Right cardiac atrium (tissue), 5 donors: ENCODE results near the gene IKZF1. TPM values are rescaled to one million over a fixed set of nuclear protein-coding genes. Genes with fewer than 3 reads are reported as not detected.

ENCODE experiments used
- ATAC-seq, 2 donors: fragments of 200-7000 bp; cut with Tn5 transposase; one replicate each; pipeline versions ENCODE4 v1.8.0 to v1.9.1; 2020; ENCODE audit warnings: moderate library complexity in 2 of 2, mild to moderate bottlenecking in 1 of 2
- DNase-seq, 3 donors: peaks; one replicate each; pipeline ENCODE4 v3.0.0-alpha.2; 2020
- H3K27ac ChIP-seq: one replicate; pipeline ENCODE4 v1.5.1; 2013; ENCODE audit warnings: mild to moderate bottlenecking, low read length, control low read depth, moderate library complexity
- H3K27me3 ChIP-seq: one replicate; pipeline ENCODE4 v1.6.1; 2013; ENCODE audit not compliant: control insufficient read depth, insufficient read depth
- H3K4me1 ChIP-seq: one replicate; pipeline ENCODE4 v1.6.1; 2013; ENCODE audit warnings: low read length; ENCODE audit not compliant: control insufficient read depth, insufficient read depth
- H3K4me3 ChIP-seq: one replicate; pipeline ENCODE4 v1.5.1; 2013; ENCODE audit warnings: low read length, control low read depth
- H3K9me3 ChIP-seq: one replicate; pipeline ENCODE4 v1.6.1; 2013; ENCODE audit warnings: low read length; ENCODE audit not compliant: control insufficient read depth
- WGBS: extraction: QIAGEN DNeasy Blood & Tissue Kit; methylation state at CpG from one replicate; pipeline ENCODE4 v1.1.7; 2013; 5-methylcytosine and 5-hydroxymethylcytosine counted together
- intact Hi-C, 4 donors: fragments of 100-400 bp; cut with DNase I; formaldehyde crosslinking; loops; one replicate each; pipeline versions ENCODE4 v1.11.0 to v1.14.0; 2022 to 2023
- polyA plus RNA-seq: library from polyadenylated mRNA; stranded (reverse); fragments of 200-250 nt; gene quantifications from one replicate; pipeline ENCODE4 v1.2.3, GENCODE V29; 2013
- total RNA-seq, 4 donors: library from RNA; stranded (reverse); fragmentation: NEBNext Ultra II Directional; extraction: Animal tissue kit (Norgen Biotek cat#: 25700); gene quantifications; one replicate each; pipeline ENCODE4 v1.2.1, GENCODE V29; 2021
- donor health status: healthy with polysubstance abuse.
- donor health status: DM: no; HTN: yes; CAD: no.
- donor health status: DM: no; HTN: no; CAD: no.
- donor health status: DM: no; HTN: yes; CAD: no; lungs with severe emphysema.
- donor health status: DM: yes; HTN: yes; CAD: no.

Gene IKZF1
- total and polyA plus RNA-seq, 5 donors, result 0.54 to 6.8 (median 4.2) TPM

DNA sequence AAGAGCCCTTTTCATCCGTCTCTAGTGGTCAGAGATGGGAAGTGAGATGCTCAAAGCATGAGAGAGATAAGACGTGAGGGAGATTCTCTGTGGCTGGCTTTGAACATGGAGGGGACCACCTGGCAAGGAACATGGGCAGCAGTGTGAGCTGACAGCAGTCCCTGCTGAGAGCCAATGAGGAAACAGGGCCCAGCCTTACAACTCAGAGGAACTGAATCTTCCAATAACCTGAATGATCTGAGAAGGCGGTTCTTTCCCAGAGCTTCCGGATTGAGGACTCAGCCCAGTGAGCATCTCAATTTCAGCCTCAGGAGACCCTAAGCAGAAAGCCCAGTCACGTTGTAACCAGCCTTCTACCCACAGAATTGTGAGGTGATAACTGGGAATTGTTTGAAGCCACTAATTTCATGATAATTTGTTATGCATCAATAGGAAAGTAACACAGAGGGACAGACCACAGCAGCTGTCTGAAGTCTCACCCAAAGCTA lies 33.9 kb upstream of the IKZF1 start:
- Histone ChIP-seq H3K4me3 (no peak overlapping the region), H3K9me3 (no peaks in the 10 kb centered on the region), H3K27ac (no peak overlapping the region), H3K4me1 (no peaks in the 10 kb centered on the region), H3K27me3 (no peaks in the 10 kb centered on the region)
- DNase-seq (no peak), ATAC-seq (no peak)
- WGBS, result 73% methylated on average over 5 of the region's 5 CpGs
- intact Hi-C loops, result no loop called here

DNA sequence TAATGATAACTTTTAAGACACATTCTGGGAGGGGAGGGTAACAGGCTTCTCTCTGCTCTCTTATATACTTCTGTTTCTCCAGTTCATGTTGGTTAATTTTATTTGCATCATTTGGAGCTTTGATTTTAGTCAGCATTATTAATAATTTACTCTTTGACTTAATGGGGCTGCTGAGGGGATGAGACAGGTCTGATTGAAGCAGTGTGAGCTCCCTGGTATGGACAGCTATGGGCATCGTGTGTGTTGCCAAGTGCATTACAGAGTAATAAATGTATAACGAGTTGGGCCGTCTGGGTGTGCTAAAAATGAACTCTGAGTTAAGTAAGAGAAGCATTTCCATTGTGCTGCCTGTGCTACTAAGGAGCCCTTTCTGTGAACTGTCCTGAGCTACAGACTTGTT lies 31.7 kb upstream of the IKZF1 start:
- no peak overlapping the region for H3K27ac ChIP-seq
- H3K27me3 ChIP-seq, result no peaks in the 10 kb centered on the region
- H3K4me1 ChIP-seq, result no peaks in the 10 kb centered on the region
- H3K9me3 ChIP-seq, result no peaks in the 10 kb centered on the region
- H3K4me3 ChIP-seq, result no peak overlapping the region
- WGBS, result 45% methylated on average over 3 of the region's 3 CpGs
- ATAC-seq (no peak), DNase-seq (no peak)
- intact Hi-C loops, result no loop called here

DNA sequence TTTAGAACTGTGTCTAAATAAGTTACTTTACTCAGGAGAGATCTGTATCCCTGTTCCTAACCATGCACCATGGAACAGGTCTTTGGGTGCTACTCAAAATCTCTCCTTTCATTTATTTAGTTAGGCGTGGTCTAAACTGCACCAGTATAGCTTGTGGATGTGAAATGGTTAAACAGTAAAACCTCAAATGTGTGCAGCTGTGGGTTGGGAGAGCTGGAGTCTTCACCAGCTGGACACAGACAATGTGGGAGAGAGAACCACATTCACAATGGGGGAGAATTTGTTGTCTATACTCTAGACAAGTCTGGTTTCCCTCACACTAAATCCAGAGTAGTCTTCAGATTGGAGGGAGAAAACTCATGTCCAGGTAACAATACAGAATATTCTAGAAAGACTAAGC lies 31.2 kb upstream of the IKZF1 start:
- no peak overlapping the region for H3K27ac ChIP-seq
- DNase-seq, result no peak
- WGBS, result 75% methylated on average over 1 of the region's 1 CpG
- no peak for ATAC-seq
- no peaks in the 10 kb centered on the region for H3K9me3 ChIP-seq
- no peaks in the 10 kb centered on the region for H3K27me3 ChIP-seq
- H3K4me1 ChIP-seq, result no peaks in the 10 kb centered on the region
- no peak overlapping the region for H3K4me3 ChIP-seq
- intact Hi-C loops, result no loop called here

DNA sequence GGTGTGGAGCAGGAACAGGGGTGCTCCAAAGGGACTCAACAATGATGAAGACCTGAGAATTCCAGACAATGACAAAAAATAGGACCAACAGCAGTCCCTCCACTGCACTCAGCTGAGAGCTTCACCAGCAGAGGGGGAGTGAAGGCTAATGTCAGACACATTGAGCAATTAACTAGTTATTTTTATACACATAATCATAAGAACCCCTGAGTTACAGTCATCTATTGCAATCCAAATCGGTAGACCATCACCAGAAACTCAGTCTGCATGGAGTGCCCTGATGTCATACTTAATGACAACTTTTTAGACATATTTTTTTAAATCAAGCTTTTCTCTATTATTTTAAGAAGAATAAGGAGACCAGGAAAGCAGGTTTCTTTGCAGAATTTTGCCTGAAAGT lies 30.6 kb upstream of the IKZF1 start:
- Histone ChIP-seq H3K9me3 (no peaks in the 10 kb centered on the region), H3K4me1 (no peaks in the 10 kb centered on the region), H3K27ac (no peak overlapping the region), H3K27me3 (no peaks in the 10 kb centered on the region), H3K4me3 (no peak overlapping the region)
- no peak for DNase-seq
- WGBS, result 69% methylated on average over 1 of the region's 1 CpG
- ATAC-seq, result no peak
- intact Hi-C loops, result no loop called here

DNA sequence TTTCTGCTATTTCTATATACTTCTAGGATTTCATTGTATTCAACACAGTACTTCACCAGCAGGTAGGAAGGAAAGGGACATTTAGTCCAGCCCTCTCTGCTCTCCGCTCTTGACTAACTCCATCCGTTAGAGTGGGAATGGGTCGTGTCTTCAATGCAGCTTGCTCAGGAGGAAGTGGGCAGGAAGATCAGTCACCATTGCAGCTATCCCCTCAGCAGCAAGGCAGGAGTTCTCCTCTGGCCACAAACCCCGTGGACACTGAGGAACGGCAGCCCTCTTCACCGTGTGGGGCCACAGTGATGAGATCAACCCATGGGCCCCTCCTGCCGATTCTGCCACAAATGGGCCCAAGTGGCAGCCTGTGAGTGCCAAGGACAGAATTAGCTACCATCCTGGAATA lies 30.2 kb upstream of the IKZF1 start:
- H3K27me3 ChIP-seq, result no peaks in the 10 kb centered on the region
- H3K4me3 ChIP-seq, result no peak overlapping the region
- DNase-seq (no peak), ATAC-seq (no peak)
- H3K27ac ChIP-seq, result no peak overlapping the region
- intact Hi-C loops, result no loop called here
- WGBS, result 66% methylated on average over 7 of the region's 7 CpGs
- no peaks in the 10 kb centered on the region for H3K9me3 ChIP-seq
- H3K4me1 ChIP-seq, result no peaks in the 10 kb centered on the region

DNA sequence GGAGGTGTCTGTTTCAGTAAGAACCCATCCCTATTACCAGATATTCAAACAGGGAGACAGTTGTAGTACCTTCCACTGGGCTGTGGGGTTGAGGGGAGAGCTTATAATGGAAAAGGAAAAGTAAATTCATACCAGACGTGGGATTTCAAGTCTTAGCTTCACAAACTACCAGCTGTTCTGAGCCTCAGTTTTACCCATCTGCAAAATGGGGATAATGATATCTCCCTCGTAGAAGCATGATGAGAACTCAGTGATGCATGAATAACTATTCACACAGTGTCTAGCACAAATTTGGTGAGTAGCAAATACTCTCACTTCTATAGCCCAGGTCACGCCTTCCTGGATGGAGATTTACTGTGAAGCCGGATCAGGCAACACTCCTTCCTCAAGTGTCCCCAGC lies 29.1 kb upstream of the IKZF1 start:
- intact Hi-C loops, result no loop called here
- H3K27ac ChIP-seq, result no peak overlapping the region
- 84% methylated on average over 4 of the region's 4 CpGs for WGBS
- ATAC-seq (no peak), DNase-seq (no peak)
- H3K9me3 ChIP-seq, result no peaks in the 10 kb centered on the region
- no peak overlapping the region for H3K4me3 ChIP-seq
- H3K4me1 ChIP-seq, result no peaks in the 10 kb centered on the region
- no peaks in the 10 kb centered on the region for H3K27me3 ChIP-seq

DNA sequence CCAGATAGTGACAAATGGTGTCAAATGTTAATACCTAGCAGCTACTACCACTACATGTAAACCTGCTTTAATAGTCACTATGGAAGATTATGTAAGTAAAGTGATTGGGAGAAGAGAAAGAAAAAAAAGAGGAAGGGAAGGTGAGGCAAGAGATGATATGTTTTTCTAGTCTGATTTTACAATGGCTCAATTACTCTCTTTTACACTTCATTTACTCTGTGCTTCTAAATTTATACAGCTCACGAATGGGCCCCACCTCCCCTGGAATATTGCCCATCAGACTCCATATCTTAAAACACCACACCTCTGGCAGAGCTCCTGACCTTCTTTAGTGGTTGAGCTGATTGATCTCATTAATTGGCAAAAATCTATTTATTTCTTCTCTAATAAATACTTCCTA lies 28.0 kb upstream of the IKZF1 start:
- Histone ChIP-seq H3K9me3 (no peaks in the 10 kb centered on the region), H3K4me3 (no peak overlapping the region), H3K27ac (no peak overlapping the region), H3K27me3 (no peaks in the 10 kb centered on the region), H3K4me1 (no peaks in the 10 kb centered on the region)
- no peak for ATAC-seq
- WGBS, result 28% methylated on average over 1 of the region's 1 CpG
- DNase-seq, result no peak
- intact Hi-C loops, result no loop called here

DNA sequence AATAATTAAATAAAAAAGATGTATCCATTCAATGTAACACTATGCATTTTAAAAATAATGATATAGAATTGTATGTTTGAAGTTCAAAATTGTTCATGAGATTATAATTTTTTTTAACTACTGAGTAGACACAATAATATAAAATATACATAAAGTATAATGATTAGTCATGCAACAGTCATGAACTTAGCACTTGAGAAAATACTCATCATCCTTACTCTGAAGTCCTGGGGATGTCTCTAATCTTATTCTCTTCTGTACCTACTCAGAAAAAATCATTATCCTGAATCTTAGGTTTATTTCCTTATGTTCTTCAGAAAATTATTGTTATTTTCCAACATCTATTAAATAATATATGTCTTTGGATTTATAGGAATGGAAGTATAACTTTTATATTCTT lies 26.4 kb upstream of the IKZF1 start:
- no peak for ATAC-seq
- Histone ChIP-seq H3K27me3 (no peaks in the 10 kb centered on the region), H3K4me3 (no peak overlapping the region), H3K27ac (no peak overlapping the region), H3K4me1 (no peaks in the 10 kb centered on the region), H3K9me3 (no peaks in the 10 kb centered on the region)
- intact Hi-C loops, result no loop called here
- no peak for DNase-seq

DNA sequence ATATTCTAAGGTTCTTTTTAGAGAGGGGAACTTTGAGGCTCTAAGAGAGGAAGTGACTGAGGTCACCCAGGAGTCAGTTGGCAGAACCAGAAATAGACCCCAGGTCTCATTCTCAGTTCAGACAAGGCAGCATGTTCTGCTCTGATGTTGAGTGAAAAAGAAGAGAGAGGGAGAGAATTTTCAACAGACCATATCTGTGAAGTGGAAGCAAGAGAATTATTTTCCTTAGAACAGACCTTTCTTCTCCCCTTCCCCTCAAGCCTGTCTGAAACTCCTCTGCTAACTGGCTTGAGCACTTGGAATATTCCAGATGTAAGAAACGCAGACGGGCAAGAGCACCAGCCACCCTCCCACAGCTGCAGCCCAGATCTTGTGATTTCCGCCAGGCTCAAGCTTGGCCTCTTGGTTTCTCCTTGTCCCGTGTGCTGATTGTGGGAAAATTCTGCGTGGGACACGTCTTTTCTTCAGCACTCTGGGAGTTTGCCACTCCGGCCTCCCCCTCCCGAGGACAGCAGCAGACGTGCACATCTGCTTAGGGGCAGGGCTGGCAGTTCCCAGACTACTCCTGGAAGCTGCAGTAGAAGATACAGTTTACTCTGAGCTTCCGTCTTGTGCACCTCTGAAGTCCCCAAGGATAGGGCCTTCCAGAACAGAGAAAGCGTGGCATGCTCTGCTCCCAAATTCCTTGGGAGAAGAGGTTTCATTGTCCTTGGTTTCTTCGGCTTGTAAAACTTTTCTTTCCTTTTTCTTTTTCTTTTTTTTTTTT lies 22.7 kb upstream of the IKZF1 start:
- Histone ChIP-seq H3K4me3 (no peak overlapping the region), H3K27ac (no peak overlapping the region), H3K9me3 (no peaks in the 10 kb centered on the region), H3K4me1 (no peaks in the 10 kb centered on the region), H3K27me3 (no peaks in the 10 kb centered on the region)
- DNase-seq, result no peak
- intact Hi-C loops, result no loop called here
- ATAC-seq, result no peak
- 64% methylated on average over 12 of the region's 12 CpGs for WGBS

DNA sequence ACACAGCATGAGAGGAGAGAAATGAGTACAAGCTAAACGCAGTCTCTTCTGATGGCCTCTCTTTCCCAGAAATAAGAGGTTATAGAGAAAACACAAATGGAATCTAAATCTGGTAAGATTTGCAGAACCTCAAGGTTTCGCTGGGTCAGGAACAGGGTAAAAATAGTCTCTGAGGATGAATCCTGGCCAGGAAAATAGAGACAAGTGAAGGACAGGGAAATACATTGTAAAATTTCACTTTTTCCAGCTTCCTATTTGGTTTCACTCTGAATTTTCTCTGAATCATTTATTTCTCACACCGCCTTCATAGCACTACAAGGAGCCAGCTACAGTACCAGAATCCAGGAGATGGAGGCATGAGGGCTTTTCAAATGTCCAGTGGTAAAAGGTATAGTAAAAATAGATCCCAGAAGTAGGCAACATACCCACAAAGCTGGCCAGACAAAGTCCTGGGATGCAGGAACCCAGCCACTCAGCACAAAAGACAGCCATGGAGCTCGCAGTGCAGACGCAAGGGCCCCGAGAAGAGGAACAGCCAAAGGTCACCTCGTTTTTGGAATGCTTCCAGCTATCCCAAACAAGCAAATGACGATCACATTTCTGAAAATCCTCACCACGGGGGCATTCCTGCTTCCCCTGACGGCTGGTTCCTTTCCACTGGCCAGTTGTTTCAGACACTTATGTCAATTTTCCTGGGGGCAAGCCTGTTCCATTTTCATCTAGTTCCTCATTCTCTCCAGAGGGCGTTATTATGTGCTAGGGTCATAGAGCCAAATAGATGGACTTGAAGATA lies 21.5 kb upstream of the IKZF1 start:
- WGBS, result 55% methylated on average over 11 of the region's 11 CpGs
- intact Hi-C loops, result no loop called here
- Histone ChIP-seq H3K4me1 (no peaks in the 10 kb centered on the region), H3K4me3 (no peak overlapping the region), H3K9me3 (no peaks in the 10 kb centered on the region), H3K27me3 (no peaks in the 10 kb centered on the region), H3K27ac (no peak overlapping the region)
- DNase-seq (peak in 1 of 3 donors; percentile 28), ATAC-seq (peak in 1 of 2 donors; percentile 22)

DNA sequence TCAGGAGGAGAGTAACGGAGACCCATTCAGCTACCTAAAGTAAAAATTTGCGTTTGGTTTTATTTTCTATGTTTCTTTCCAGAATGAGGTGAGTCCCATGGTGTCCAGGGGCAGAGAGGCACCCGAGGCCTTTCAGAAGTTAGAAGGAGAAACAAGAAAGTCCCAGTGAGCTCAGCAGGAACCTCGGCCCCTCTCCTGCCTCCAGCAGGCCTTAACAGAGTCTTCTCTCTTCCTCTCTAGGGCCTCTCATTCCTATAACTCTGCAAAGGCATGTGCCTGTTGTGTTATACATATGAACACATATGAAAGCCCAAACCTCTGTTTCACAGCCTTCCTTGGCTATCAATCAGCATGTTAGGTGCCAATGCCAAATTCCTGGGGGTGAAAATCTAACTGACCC lies 20.8 kb upstream of the IKZF1 start:
- intact Hi-C loops, result no loop called here
- no peaks in the 10 kb centered on the region for H3K4me1 ChIP-seq
- H3K27me3 ChIP-seq, result no peaks in the 10 kb centered on the region

More for the DNA sequence above, 20.8 kb upstream of the IKZF1 start:
- Histone ChIP-seq H3K9me3 (no peaks in the 10 kb centered on the region), H3K27ac (no peak overlapping the region), H3K4me3 (no peak overlapping the region)
- ATAC-seq (no peak), DNase-seq (no peak)
- 81% methylated on average over 4 of the region's 4 CpGs for WGBS
